Measurements from ENCODE around the gene PHAF1.

The PHAF1 gene

GRCh38 chr16:67109407-67110135 is at the start of gene PHAF1:
PHAF1 (plus strand) TSS chr16:67109941; CDS start chr16:67110176, 235 bp downstream.
- DNase-seq (ENCODE audit: low read depth): no peak
- H3K4me3 ChIP-seq (ENCODE audit: control insufficient read depth, low read depth, low read length): peak within 1 kb of the TSS; percentile 72
- no peak for TF ChIP-seq CTCF (IDR thresholded peaks at IDR 0.05; ENCODE audit: control insufficient read depth, insufficient read depth, low read depth, low read length, missing control alignments)

GRCh38 chr16:67063008-67063407 is 46.7 kb upstream of the PHAF1 start:
- H3K4me3 ChIP-seq (ENCODE audit: control insufficient read depth, low read depth, low read length): no peak overlapping the region
- no peak for TF ChIP-seq CTCF (IDR thresholded peaks at IDR 0.05; ENCODE audit: control insufficient read depth, insufficient read depth, low read depth, low read length, missing control alignments)
- DNase-seq (ENCODE audit: low read depth): no peak

GRCh38 chr16:67068212-67068753 is 41.5 kb upstream of the PHAF1 start:
- no peak overlapping the region for H3K4me3 ChIP-seq (ENCODE audit: control insufficient read depth, low read depth, low read length)
- no peak for DNase-seq (ENCODE audit: low read depth)
- no peak for TF ChIP-seq CTCF (IDR thresholded peaks at IDR 0.05; ENCODE audit: control insufficient read depth, insufficient read depth, low read depth, low read length, missing control alignments)

- H3K4me3 ChIP-seq (ENCODE audit: control insufficient read depth, low read depth, low read length): no peak overlapping the region
- TF ChIP-seq CTCF (IDR thresholded peaks at IDR 0.05; ENCODE audit: control insufficient read depth, insufficient read depth, low read depth, low read length, missing control alignments): no peak
- DNase-seq (ENCODE audit: low read depth): no peak
Observed at GRCh38 chr16:67071476-67072048, 38.2 kb upstream of the PHAF1 start.

GRCh38 chr16:67075331-67075730 is 34.4 kb upstream of the PHAF1 start:
- TF ChIP-seq CTCF (IDR thresholded peaks at IDR 0.05; ENCODE audit: control insufficient read depth, insufficient read depth, low read depth, low read length, missing control alignments): no peak
- no peak overlapping the region for H3K4me3 ChIP-seq (ENCODE audit: control insufficient read depth, low read depth, low read length)
- no peak for DNase-seq (ENCODE audit: low read depth)

GRCh38 chr16:67077871-67078270 is 31.9 kb upstream of the PHAF1 start:
- no peak for DNase-seq (ENCODE audit: low read depth)

More at GRCh38 chr16:67077871-67078270, 31.9 kb upstream of the PHAF1 start:
- no peak for TF ChIP-seq CTCF (IDR thresholded peaks at IDR 0.05; ENCODE audit: control insufficient read depth, insufficient read depth, low read depth, low read length, missing control alignments)
- no peak overlapping the region for H3K4me3 ChIP-seq (ENCODE audit: control insufficient read depth, low read depth, low read length)

All from AG09309 (cell line).